Activated B cell treated with CpG ODN at 0.5 μM for 24 hours (primary cell): ENCODE data around the gene E2F4. TPM values are rescaled to one million over a fixed set of nuclear protein-coding genes. Genes with fewer than 3 reads are reported as not detected.

Experiments
- ATAC-seq: fragments of 200-7000 bp; cut with Tn5 transposase; one replicate; pipeline ENCODE4 v1.10.0; 2021; ENCODE audit warnings: low read depth, mild to moderate bottlenecking, moderate library complexity
- CTCF ChIA-PET: fragments of 350-600 bp; sonication (Branson Sonifier 250); formaldehyde crosslinking; loops from one replicate; lab custom pipeline; 2021; ENCODE audit warnings: antibody characterized with exemption; lab: Charles Lee
- POLR2A ChIA-PET: fragments of 350-600 bp; sonication (Branson Sonifier 250); formaldehyde crosslinking; loops from one replicate; lab custom pipeline; 2021; ENCODE audit warnings: antibody characterized with exemption; lab: Charles Lee
- DNase-seq: peaks from one replicate; pipeline ENCODE4 v3.0.0; 2022
- H3K27ac Mint-ChIP-seq: one replicate; pipeline ENCODE4 v1.8.0; 2020; ENCODE audit warnings: mixed read lengths
- H3K27me3 Mint-ChIP-seq: one replicate; pipeline ENCODE4 v1.8.0; 2021; ENCODE audit warnings: mixed read lengths
- H3K36me3 Mint-ChIP-seq: one replicate; pipeline ENCODE4 v1.8.0; 2021; ENCODE audit warnings: low read depth, mixed read lengths
- H3K4me1 Mint-ChIP-seq: one replicate; pipeline ENCODE4 v1.8.0; 2021; ENCODE audit warnings: mixed read lengths
- H3K4me3 Mint-ChIP-seq: one replicate; pipeline ENCODE4 v1.8.0; 2020; ENCODE audit warnings: mild to moderate bottlenecking, mixed read lengths
- H3K9me3 Mint-ChIP-seq: one replicate; pipeline ENCODE4 v1.8.0; 2020; ENCODE audit warnings: mixed read lengths
- CTCF ChIP-seq: fragments of 200-600 bp; IDR thresholded peaks from one replicate; pipeline ENCODE4 v1.8.0; 2022; ENCODE audit warnings: antibody characterized with exemption, mild to moderate bottlenecking
- intact Hi-C: fragments of 100-400 bp; cut with micrococcal nuclease; formaldehyde crosslinking; loops from one replicate; pipeline ENCODE4 v1.15.1; 2024
- total RNA-seq: library from RNA; stranded (reverse); gene quantifications from 2 replicates; pipeline ENCODE4 v1.2.3, GENCODE V29; 2022

Gene E2F4
- total RNA-seq, 1 donor from 2014 or later = 128 TPM

GRCh38 chr16:67163164-67163998, 28.6 kb upstream of the E2F4 start:
- H3K9me3 Mint-ChIP-seq = no peaks in the 10 kb centered on the region
- ChIA-PET CTCF (interaction anchor here (0.7 to 1.3 kb wide), 2 partner anchors 8 to 64 kb away, joined by 3 read pairs; partner anchors contain the start of gene TMEM208), POLR2A (interaction anchor here (0.6 to 1.1 kb wide), 6 partner anchors 9 to 300 kb away, joined by 3 to 5 read pairs (median 4); partner anchors contain the start of genes B3GNT9 and MATCAP1)
- peaks cover 45% of the 10 kb centered on the region for H3K4me1 Mint-ChIP-seq
- peaks cover 3% of the 10 kb centered on the region for H3K36me3 Mint-ChIP-seq
- DNase-seq = no peak
- H3K4me3 Mint-ChIP-seq = peak overlapping the region; percentile 56
- H3K27ac Mint-ChIP-seq = no peak overlapping the region
- TF ChIP-seq CTCF = no peak
- ATAC-seq = no peak
- intact Hi-C loops = loop anchor here (5.0 kb wide), 1 partner anchor 1374 kb away; the partner anchor contains the start of gene ZFP90
- peaks cover 44% of the 10 kb centered on the region for H3K27me3 Mint-ChIP-seq

- CTCF ChIA-PET = interaction anchor here (0.7 kb wide), 1 partner anchor 9 kb away, joined by 3 read pairs; no protein-coding TSS in a partner anchor
- no peak for ATAC-seq
Observed at GRCh38 chr16:67163999-67164558, 27.9 kb upstream of the E2F4 start.

GRCh38 chr16:67164599-67165061, 27.3 kb upstream of the E2F4 start, which contains the start of gene HSF4:
TSS of gene HSF4 (plus strand) at chr16:67164745. CDS start at chr16:67164812, 67 bp downstream.
- Mint-ChIP-seq H3K4me3 (peak within 1 kb of the TSS; percentile 56), H3K9me3 (no peaks in the 10 kb centered on the region), H3K27ac (no peak within 1 kb of the TSS), H3K4me1 (peaks cover 37% of the 10 kb centered on the region), H3K36me3 (no peaks in the 10 kb centered on the region), H3K27me3 (peaks cover 52% of the 10 kb centered on the region)
- TF ChIP-seq CTCF = no peak
- CTCF ChIA-PET = interaction anchor here (0.9 kb wide), 1 partner anchor 9 kb away, joined by 3 read pairs; no protein-coding TSS in a partner anchor
- ATAC-seq = no peak
- POLR2A ChIA-PET = interaction anchor here (1.1 kb wide), 1 partner anchor 80 kb away, joined by 3 read pairs; no protein-coding TSS in a partner anchor
- DNase-seq = no peak
- intact Hi-C loops = loop anchor here (5.0 kb wide), 1 partner anchor 1373 kb away; the partner anchor contains the start of gene ZFP90

More at GRCh38 chr16:67163999-67164558, 27.9 kb upstream of the E2F4 start:
- POLR2A ChIA-PET = interaction anchor here (0.9 to 1.1 kb wide), 2 partner anchors 9 to 19 kb away, joined by 3 to 5 read pairs; partner anchors contain the start of gene MATCAP1
- no peak overlapping the region for H3K27ac Mint-ChIP-seq
- no peak for DNase-seq
- TF ChIP-seq CTCF = no peak
- no peaks in the 10 kb centered on the region for H3K9me3 Mint-ChIP-seq
- intact Hi-C loops = loop anchor here (5.0 kb wide), 1 partner anchor 1373 kb away; the partner anchor contains the start of gene ZFP90
- H3K36me3 Mint-ChIP-seq = peaks cover 3% of the 10 kb centered on the region
- peak overlapping the region; percentile 56 for H3K4me3 Mint-ChIP-seq
- peaks cover 50% of the 10 kb centered on the region for H3K27me3 Mint-ChIP-seq
- peaks cover 38% of the 10 kb centered on the region for H3K4me1 Mint-ChIP-seq

GRCh38 chr16:67165121-67166078, 26.6 kb upstream of the E2F4 start:
- intact Hi-C loops = no loop called here
- H3K9me3 Mint-ChIP-seq = no peaks in the 10 kb centered on the region
- peak overlapping the region; percentile 38 for H3K4me3 Mint-ChIP-seq
- no peaks in the 10 kb centered on the region for H3K36me3 Mint-ChIP-seq
- POLR2A ChIA-PET = interaction anchor here (0.5 to 1.1 kb wide), 2 partner anchors 16 to 79 kb away, joined by 3 to 7 read pairs; no protein-coding TSS in a partner anchor
- H3K4me1 Mint-ChIP-seq = peaks cover 39% of the 10 kb centered on the region
- no peak for DNase-seq
- ATAC-seq = no peak
- H3K27ac Mint-ChIP-seq = no peak overlapping the region
- no peak for TF ChIP-seq CTCF
- H3K27me3 Mint-ChIP-seq = peaks cover 57% of the 10 kb centered on the region
- CTCF ChIA-PET = interaction anchor here (0.9 kb wide), 1 partner anchor 10 kb away, joined by 3 read pairs; no protein-coding TSS in a partner anchor
